ENCODE measurements around the gene AUTS2.

DNA sequence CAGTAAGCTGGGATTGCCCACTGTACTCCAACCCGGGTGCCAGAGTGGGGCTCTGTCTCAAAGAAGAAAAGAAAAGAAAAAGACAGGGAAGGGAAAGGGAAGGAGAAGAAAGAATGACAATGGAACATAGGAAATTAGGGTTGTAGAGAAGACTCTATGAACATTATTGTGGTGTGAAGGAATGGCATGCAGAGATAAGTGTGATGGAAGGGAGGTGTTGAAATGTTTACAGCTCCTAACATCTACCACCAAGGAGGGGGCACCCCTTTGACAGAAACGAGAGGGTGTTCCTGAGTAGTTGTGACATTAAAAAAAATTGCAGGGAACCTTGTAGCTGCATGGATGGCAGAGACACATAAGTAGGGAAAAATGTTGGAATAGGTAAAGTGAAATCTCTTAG lies 27.5 kb downstream of the AUTS2 start:
- TF ChIP-seq, protein P1, sequence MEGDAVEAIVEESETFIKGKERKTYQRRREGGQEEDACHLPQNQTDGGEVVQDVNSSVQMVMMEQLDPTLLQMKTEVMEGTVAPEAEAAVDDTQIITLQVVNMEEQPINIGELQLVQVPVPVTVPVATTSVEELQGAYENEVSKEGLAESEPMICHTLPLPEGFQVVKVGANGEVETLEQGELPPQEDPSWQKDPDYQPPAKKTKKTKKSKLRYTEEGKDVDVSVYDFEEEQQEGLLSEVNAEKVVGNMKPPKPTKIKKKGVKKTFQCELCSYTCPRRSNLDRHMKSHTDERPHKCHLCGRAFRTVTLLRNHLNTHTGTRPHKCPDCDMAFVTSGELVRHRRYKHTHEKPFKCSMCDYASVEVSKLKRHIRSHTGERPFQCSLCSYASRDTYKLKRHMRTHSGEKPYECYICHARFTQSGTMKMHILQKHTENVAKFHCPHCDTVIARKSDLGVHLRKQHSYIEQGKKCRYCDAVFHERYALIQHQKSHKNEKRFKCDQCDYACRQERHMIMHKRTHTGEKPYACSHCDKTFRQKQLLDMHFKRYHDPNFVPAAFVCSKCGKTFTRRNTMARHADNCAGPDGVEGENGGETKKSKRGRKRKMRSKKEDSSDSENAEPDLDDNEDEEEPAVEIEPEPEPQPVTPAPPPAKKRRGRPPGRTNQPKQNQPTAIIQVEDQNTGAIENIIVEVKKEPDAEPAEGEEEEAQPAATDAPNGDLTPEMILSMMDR (conservative IDR thresholded peaks at IDR 0.05 in 1 of 2, IDR thresholded peaks at IDR 0.05 in 1 of 2; ENCODE audit: low read depth in 1 of 2, low read length in 2 of 2): no peak
- TF ChIP-seq EZH2 (IDR thresholded peaks at IDR 0.05; ENCODE audit: low read length, missing control alignments): no peak
